Dermis microvascular lymphatic vessel endothelial cell (primary cell): ENCODE data around the gene BBS9. TPM values are rescaled to one million over a fixed set of nuclear protein-coding genes. Genes with fewer than 3 reads are reported as not detected.

Experiments used
- DNase-seq, 2 donors: peaks; one replicate each; pipeline versions ENCODE4 v3.0.0 to v3.0.0-alpha.2; 2010; ENCODE audit warnings: low read depth in 2 of 2
- total RNA-seq: library from RNA; depleted of rRNA; stranded (reverse); fragments of >200 nt; gene quantifications from 2 replicates; pipeline ENCODE4 v1.2.1, GENCODE V29; 2014

The BBS9 gene
- total RNA-seq, 1 donor from 2014 or later, result 11.2 TPM

- no peak for DNase-seq
Observed at GRCh38 chr7:33356336-33356735, 227.0 kb downstream of the BBS9 start.

GRCh38 chr7:33357846-33358245, 228.5 kb downstream of the BBS9 start:
- no peak for DNase-seq

- DNase-seq, result no peak
Observed at GRCh38 chr7:33369888-33370287, 240.5 kb downstream of the BBS9 start.

- no peak for DNase-seq
Observed at GRCh38 chr7:33373195-33373594, 243.8 kb downstream of the BBS9 start.

GRCh38 chr7:33379891-33380525, 250.6 kb downstream of the BBS9 start:
- DNase-seq, result no peak

GRCh38 chr7:33388332-33388731, 259.0 kb downstream of the BBS9 start:
- no peak for DNase-seq

- DNase-seq, result no peak
Observed at GRCh38 chr7:33392148-33392547, 262.8 kb downstream of the BBS9 start.

- DNase-seq, result no peak
Observed at GRCh38 chr7:33393770-33394169, 264.4 kb downstream of the BBS9 start.

GRCh38 chr7:33395340-33395739, 266.0 kb downstream of the BBS9 start:
- no peak for DNase-seq

- no peak for DNase-seq
Observed at GRCh38 chr7:33399528-33400213, 270.3 kb downstream of the BBS9 start.

- no peak for DNase-seq
Observed at GRCh38 chr7:33400214-33400538, 270.8 kb downstream of the BBS9 start.

- no peak for DNase-seq
Observed at GRCh38 chr7:33410266-33410665, 280.9 kb downstream of the BBS9 start.

GRCh38 chr7:33411020-33411419, 281.7 kb downstream of the BBS9 start:
- no peak for DNase-seq

- no peak for DNase-seq
Observed at GRCh38 chr7:33412331-33412730, 283.0 kb downstream of the BBS9 start.

GRCh38 chr7:33418251-33418701, 288.9 kb downstream of the BBS9 start:
- DNase-seq, result no peak

- no peak for DNase-seq
Observed at GRCh38 chr7:33420311-33420940, 291.1 kb downstream of the BBS9 start.

- no peak for DNase-seq
Observed at GRCh38 chr7:33421429-33421828, 292.1 kb downstream of the BBS9 start.

GRCh38 chr7:33422141-33422540, 292.8 kb downstream of the BBS9 start:
- DNase-seq, result no peak

- DNase-seq, result no peak
Observed at GRCh38 chr7:33422825-33423645, 293.7 kb downstream of the BBS9 start.

- peak; percentile 4 to 17 for DNase-seq
Observed at GRCh38 chr7:33423646-33424020, 294.3 kb downstream of the BBS9 start.

- no peak for DNase-seq
Observed at GRCh38 chr7:33425395-33425794, 296.0 kb downstream of the BBS9 start.
